ENCODE data around the gene GLRA3.
"Not testable (repeated sequence)": the region's sequence is repeated elsewhere in the genome, so short reads cannot be mapped to it uniquely, and the experiment has no call there.

GLRA3 gene

DNA sequence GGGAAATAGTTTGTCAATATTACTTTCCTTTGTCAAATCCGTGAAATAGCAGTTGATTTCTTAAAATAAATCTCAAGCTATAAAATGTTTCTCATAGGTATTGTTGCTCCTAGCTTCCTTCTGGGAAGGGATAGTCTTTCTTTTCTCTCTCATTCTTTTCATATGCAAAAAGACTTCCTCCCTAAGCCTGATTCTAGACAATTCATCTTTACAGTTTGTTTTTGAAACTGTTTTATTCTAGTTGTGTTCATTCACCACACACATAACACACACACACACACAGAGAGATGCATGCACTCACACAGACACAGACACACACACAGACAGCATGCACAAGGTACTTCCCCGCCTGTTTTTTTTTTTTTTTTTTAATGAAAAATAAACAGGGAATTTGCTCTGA, 18.2 kb downstream of the GLRA3 start:
- TF ChIP-seq, protein P1, sequence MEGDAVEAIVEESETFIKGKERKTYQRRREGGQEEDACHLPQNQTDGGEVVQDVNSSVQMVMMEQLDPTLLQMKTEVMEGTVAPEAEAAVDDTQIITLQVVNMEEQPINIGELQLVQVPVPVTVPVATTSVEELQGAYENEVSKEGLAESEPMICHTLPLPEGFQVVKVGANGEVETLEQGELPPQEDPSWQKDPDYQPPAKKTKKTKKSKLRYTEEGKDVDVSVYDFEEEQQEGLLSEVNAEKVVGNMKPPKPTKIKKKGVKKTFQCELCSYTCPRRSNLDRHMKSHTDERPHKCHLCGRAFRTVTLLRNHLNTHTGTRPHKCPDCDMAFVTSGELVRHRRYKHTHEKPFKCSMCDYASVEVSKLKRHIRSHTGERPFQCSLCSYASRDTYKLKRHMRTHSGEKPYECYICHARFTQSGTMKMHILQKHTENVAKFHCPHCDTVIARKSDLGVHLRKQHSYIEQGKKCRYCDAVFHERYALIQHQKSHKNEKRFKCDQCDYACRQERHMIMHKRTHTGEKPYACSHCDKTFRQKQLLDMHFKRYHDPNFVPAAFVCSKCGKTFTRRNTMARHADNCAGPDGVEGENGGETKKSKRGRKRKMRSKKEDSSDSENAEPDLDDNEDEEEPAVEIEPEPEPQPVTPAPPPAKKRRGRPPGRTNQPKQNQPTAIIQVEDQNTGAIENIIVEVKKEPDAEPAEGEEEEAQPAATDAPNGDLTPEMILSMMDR (IDR thresholded peaks at IDR 0.05; ENCODE audit: low read depth, low read length) = no peak
- DNase-seq (ENCODE audit: extremely low read depth, low read depth) = no peak

DNA sequence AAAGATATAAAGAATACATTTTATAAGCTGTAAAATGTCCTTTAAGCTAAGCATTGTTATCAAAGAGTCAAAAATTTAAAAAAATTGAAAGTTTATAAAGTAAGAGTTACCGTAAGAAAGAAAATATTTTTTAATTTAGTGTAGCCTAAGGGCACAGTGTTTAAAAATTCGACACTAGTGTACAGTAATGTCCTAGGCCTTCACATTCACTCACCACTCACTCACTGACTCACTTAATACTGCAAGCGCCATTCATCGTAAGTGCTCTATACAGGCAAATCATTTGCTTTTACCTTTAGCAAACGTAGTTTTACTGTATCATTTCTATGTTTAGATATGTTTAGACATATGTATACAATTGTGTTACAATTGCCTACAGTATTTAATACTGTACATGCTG, 20.2 kb downstream of the GLRA3 start:
- DNase-seq (ENCODE audit: extremely low read depth, low read depth) = no peak
- TF ChIP-seq, protein P1 (IDR thresholded peaks at IDR 0.05; ENCODE audit: low read depth, low read length) = no peak

DNA sequence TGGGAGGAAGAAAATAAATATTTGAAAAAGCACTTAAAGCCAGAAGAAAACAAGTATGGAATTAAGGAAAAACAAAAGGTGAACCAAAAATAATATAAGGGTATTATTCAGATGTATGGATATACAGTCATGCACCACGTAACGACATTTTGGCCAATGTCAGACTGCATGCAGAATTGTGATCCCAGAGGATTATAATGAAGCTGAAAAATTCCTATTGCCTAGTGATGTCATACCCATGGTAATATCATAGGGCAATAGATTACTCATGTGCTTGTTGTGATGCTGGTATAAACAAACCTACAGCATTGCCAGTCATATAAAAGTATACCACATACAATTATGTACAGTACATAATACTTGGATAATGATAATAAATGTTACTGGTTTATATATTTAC, 20.9 kb downstream of the GLRA3 start:
- TF ChIP-seq, protein P1 (IDR thresholded peaks at IDR 0.05; ENCODE audit: low read depth, low read length) = no peak
- DNase-seq (ENCODE audit: extremely low read depth, low read depth) = no peak

DNA sequence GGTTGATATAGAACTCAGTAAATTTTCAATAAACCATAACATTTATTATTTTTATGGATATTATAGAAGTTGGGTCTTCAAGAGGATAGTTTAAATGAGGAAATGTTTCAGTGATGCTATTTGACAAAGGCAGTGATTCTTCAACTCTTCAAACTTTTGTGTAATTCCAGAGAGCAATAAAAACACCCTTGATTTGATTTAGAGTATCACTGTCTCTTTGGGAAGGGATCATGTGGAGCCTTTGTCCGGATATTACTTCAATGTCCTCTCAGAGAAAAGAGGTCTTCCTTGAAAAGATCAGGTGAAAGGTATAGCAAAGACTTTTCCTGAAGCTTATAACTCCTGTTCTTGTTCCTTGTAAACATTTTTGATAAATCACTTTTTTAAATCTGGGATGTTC, 23.3 kb downstream of the GLRA3 start:
- TF ChIP-seq, protein P1 (IDR thresholded peaks at IDR 0.05; ENCODE audit: low read depth, low read length) = no peak

DNA sequence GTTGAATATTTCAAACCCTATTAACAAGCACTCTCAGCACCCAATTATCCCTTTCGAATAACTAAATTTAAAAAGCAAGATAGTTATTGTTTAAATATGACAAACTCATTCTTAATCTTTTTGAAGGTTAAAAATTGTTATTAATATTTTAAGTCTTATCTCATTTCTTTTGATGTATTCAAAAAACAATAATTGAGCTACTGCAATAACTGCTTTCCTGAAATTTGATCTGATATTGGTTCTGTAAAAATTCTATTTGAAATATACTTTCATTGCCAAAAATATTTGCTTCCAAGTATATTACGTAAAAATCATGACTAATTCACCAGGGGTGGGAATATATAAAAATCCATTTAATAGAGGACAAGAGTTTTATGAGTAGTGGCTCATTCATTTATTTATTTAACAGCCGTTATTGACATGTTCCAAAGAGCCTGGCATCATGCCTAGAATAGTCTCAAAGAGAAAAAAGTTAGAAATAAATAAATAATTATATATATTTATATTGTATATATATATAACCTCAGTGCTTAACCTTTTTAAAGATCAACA, 34.4 kb downstream of the GLRA3 start:
- TF ChIP-seq, protein P1 (IDR thresholded peaks at IDR 0.05; ENCODE audit: low read depth, low read length) = no peak
- no peak for DNase-seq (ENCODE audit: extremely low read depth, low read depth)

More for the DNA sequence above, 23.3 kb downstream of the GLRA3 start:
- no peak for DNase-seq (ENCODE audit: extremely low read depth, low read depth)

DNA sequence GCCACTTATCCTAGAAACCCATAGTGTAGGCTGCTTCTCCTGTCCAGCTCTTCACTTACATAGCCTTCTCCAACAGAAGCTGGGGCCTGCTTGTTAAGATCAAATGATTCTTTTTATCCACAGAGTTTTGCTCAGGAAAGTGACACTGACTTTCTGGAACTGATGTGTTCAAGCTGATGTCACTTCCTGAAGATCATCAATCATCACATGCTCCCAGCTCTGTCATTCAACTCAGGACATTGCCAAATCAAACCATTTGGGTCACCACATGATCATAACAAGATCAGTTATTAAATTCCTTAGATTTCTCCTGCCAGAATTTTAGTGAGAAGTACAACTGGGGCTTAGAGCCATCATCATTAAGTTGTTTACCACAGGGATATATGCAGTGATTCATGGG, 39.4 kb downstream of the GLRA3 start:
- TF ChIP-seq, protein P1 (IDR thresholded peaks at IDR 0.05; ENCODE audit: low read depth, low read length) = no peak
- DNase-seq (ENCODE audit: extremely low read depth, low read depth) = no peak

DNA sequence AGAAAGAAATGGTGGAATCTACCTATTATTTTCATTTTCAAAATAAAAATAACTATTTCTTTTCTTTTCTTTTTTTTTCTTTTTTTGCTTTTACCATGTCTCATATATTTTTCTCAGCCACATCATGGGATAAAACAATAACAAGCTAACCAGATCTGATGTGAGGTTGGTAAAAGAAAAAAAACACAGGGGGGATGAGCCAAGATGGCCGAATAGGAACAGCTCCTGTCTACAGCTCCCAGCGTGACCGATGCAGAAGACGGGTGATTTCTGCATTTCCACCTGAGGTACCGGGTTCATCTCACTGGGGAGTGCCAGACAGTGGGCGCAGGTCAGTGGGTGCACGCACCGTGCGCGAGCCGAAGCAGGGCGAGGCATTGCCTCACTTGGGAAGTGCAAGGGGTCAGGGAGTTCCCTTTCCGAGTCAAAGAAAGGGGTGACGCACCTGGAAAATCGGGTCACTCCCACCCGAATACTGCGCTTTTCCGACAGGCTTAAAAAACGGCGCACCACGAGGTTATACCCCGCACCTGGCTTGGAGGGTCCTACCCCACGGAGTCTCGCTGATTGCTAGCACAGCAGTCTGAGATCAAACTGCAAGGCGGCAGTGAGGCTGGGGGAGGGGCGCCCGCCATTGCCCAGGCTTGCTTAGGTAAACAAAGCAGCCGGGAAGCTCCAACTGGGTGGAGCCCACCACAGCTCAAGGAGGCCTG, 50.6 kb downstream of the GLRA3 start:
- not testable (repeated sequence) for DNase-seq (ENCODE audit: extremely low read depth, low read depth)

DNA sequence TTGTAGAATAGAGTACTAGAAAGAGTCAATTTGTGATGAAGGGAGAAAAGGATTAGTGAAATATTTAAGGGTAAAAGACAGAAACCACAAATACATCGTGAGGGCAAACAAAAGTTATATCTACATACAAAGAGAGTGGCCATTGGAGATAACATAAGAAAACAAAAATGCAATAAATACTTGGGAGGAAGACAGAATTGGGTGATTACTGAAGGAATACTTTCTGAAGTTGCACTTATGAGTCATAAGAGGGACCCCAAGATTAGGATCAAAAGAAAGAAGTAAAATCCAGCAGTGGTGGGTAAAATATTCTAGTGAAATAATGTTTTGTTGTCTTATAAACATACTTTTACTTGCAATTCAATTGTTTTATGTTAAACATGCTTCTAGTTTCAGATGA, 53.7 kb downstream of the GLRA3 start:
- DNase-seq (ENCODE audit: extremely low read depth, low read depth) = no peak

More for the DNA sequence above, 53.7 kb downstream of the GLRA3 start:
- TF ChIP-seq, protein P1 (IDR thresholded peaks at IDR 0.05; ENCODE audit: low read depth, low read length) = no peak
